ENCODE measurements around the gene ESCO1.

Gene ESCO1

GRCh38 chr18:21513741-21514140 is 86.8 kb downstream of the ESCO1 start:
- H3K4me3 ChIP-seq (ENCODE audit: low read length), result no peak overlapping the region
- no peaks in the 10 kb centered on the region for H3K27me3 ChIP-seq (replicated peaks; ENCODE audit: control insufficient read depth, insufficient read depth, low read length)
- peaks cover 80% of the 10 kb centered on the region for H3K36me3 ChIP-seq (ENCODE audit: control insufficient read depth, insufficient read depth, low read length, severe bottlenecking)
- H3K9ac ChIP-seq (ENCODE audit: low read length), result no peak overlapping the region
- H3K4me1 ChIP-seq (ENCODE audit: control insufficient read depth, insufficient read depth, low read length), result no peaks in the 10 kb centered on the region
- no peak for DNase-seq (ENCODE audit: low read depth)
- no peaks in the 10 kb centered on the region for H3K9me3 ChIP-seq (ENCODE audit: control insufficient read depth, low read length)

GRCh38 chr18:21513292-21513691 is 87.2 kb downstream of the ESCO1 start:
- no peak overlapping the region for H3K9ac ChIP-seq (ENCODE audit: low read length)
- no peak overlapping the region for H3K4me3 ChIP-seq (ENCODE audit: low read length)
- no peaks in the 10 kb centered on the region for H3K4me1 ChIP-seq (ENCODE audit: control insufficient read depth, insufficient read depth, low read length)
- DNase-seq (ENCODE audit: low read depth), result peak; percentile 18
- H3K27me3 ChIP-seq (replicated peaks; ENCODE audit: control insufficient read depth, insufficient read depth, low read length), result no peaks in the 10 kb centered on the region
- no peaks in the 10 kb centered on the region for H3K9me3 ChIP-seq (ENCODE audit: control insufficient read depth, low read length)
- peaks cover 78% of the 10 kb centered on the region for H3K36me3 ChIP-seq (ENCODE audit: control insufficient read depth, insufficient read depth, low read length, severe bottlenecking)

GRCh38 chr18:21509062-21509461 is 91.4 kb downstream of the ESCO1 start:
- Histone ChIP-seq H3K27me3 (replicated peaks; ENCODE audit: control insufficient read depth, insufficient read depth, low read length) (no peaks in the 10 kb centered on the region), H3K9me3 (ENCODE audit: control insufficient read depth, low read length) (no peaks in the 10 kb centered on the region), H3K9ac (ENCODE audit: low read length) (no peak overlapping the region), H3K4me1 (ENCODE audit: control insufficient read depth, insufficient read depth, low read length) (no peaks in the 10 kb centered on the region), H3K4me3 (ENCODE audit: low read length) (no peak overlapping the region), H3K36me3 (ENCODE audit: control insufficient read depth, insufficient read depth, low read length, severe bottlenecking) (peaks cover 60% of the 10 kb centered on the region)
- DNase-seq (ENCODE audit: low read depth), result no peak

GRCh38 chr18:21507913-21508701 is 92.4 kb downstream of the ESCO1 start:
- Histone ChIP-seq H3K27me3 (replicated peaks; ENCODE audit: control insufficient read depth, insufficient read depth, low read length) (no peaks in the 10 kb centered on the region), H3K36me3 (ENCODE audit: control insufficient read depth, insufficient read depth, low read length, severe bottlenecking) (peaks cover 51% of the 10 kb centered on the region), H3K4me3 (ENCODE audit: low read length) (no peak overlapping the region), H3K9me3 (ENCODE audit: control insufficient read depth, low read length) (no peaks in the 10 kb centered on the region), H3K9ac (ENCODE audit: low read length) (no peak overlapping the region), H3K4me1 (ENCODE audit: control insufficient read depth, insufficient read depth, low read length) (no peaks in the 10 kb centered on the region)
- no peak for DNase-seq (ENCODE audit: low read depth)

- peaks cover 25% of the 10 kb centered on the region for H3K36me3 ChIP-seq (ENCODE audit: control insufficient read depth, insufficient read depth, low read length, severe bottlenecking)
Observed at GRCh38 chr18:21502661-21503060, 97.8 kb downstream of the ESCO1 start.

GRCh38 chr18:21499997-21500396 is 100.5 kb downstream of the ESCO1 start:
- no peak for DNase-seq (ENCODE audit: low read depth)
- Histone ChIP-seq H3K9me3 (ENCODE audit: control insufficient read depth, low read length) (no peaks in the 10 kb centered on the region), H3K27me3 (replicated peaks; ENCODE audit: control insufficient read depth, insufficient read depth, low read length) (no peaks in the 10 kb centered on the region), H3K9ac (ENCODE audit: low read length) (no peak overlapping the region), H3K4me1 (ENCODE audit: control insufficient read depth, insufficient read depth, low read length) (no peaks in the 10 kb centered on the region), H3K36me3 (ENCODE audit: control insufficient read depth, insufficient read depth, low read length, severe bottlenecking) (peaks cover 25% of the 10 kb centered on the region), H3K4me3 (ENCODE audit: low read length) (no peak overlapping the region)

More at GRCh38 chr18:21502661-21503060, 97.8 kb downstream of the ESCO1 start:
- Histone ChIP-seq H3K4me1 (ENCODE audit: control insufficient read depth, insufficient read depth, low read length) (no peaks in the 10 kb centered on the region), H3K27me3 (replicated peaks; ENCODE audit: control insufficient read depth, insufficient read depth, low read length) (no peaks in the 10 kb centered on the region), H3K4me3 (ENCODE audit: low read length) (no peak overlapping the region), H3K9ac (ENCODE audit: low read length) (no peak overlapping the region), H3K9me3 (ENCODE audit: control insufficient read depth, low read length) (no peaks in the 10 kb centered on the region)
- no peak for DNase-seq (ENCODE audit: low read depth)

- Histone ChIP-seq H3K4me3 (ENCODE audit: low read length) (no peak overlapping the region), H3K9me3 (ENCODE audit: control insufficient read depth, low read length) (no peaks in the 10 kb centered on the region), H3K4me1 (ENCODE audit: control insufficient read depth, insufficient read depth, low read length) (no peaks in the 10 kb centered on the region), H3K36me3 (ENCODE audit: control insufficient read depth, insufficient read depth, low read length, severe bottlenecking) (peaks cover 22% of the 10 kb centered on the region), H3K27me3 (replicated peaks; ENCODE audit: control insufficient read depth, insufficient read depth, low read length) (no peaks in the 10 kb centered on the region), H3K9ac (ENCODE audit: low read length) (no peak overlapping the region)
- DNase-seq (ENCODE audit: low read depth), result no peak
Observed at GRCh38 chr18:21496277-21496835, 104.1 kb downstream of the ESCO1 start.

- Histone ChIP-seq H3K9me3 (ENCODE audit: control insufficient read depth, low read length) (no peaks in the 10 kb centered on the region), H3K4me3 (ENCODE audit: low read length) (no peak overlapping the region), H3K27me3 (replicated peaks; ENCODE audit: control insufficient read depth, insufficient read depth, low read length) (no peaks in the 10 kb centered on the region), H3K9ac (ENCODE audit: low read length) (no peak overlapping the region), H3K36me3 (ENCODE audit: control insufficient read depth, insufficient read depth, low read length, severe bottlenecking) (peaks cover 17% of the 10 kb centered on the region), H3K4me1 (ENCODE audit: control insufficient read depth, insufficient read depth, low read length) (no peaks in the 10 kb centered on the region)
- peak; percentile 38 for DNase-seq (ENCODE audit: low read depth)
Observed at GRCh38 chr18:21490748-21491147, 109.8 kb downstream of the ESCO1 start.

GRCh38 chr18:21489919-21490495 is 110.5 kb downstream of the ESCO1 start:
- Histone ChIP-seq H3K4me3 (ENCODE audit: low read length) (no peak overlapping the region), H3K36me3 (ENCODE audit: control insufficient read depth, insufficient read depth, low read length, severe bottlenecking) (peaks cover 13% of the 10 kb centered on the region)
- no peak for DNase-seq (ENCODE audit: low read depth)

GRCh38 chr18:21489119-21489750 is 111.3 kb downstream of the ESCO1 start:
- peaks cover 13% of the 10 kb centered on the region for H3K36me3 ChIP-seq (ENCODE audit: control insufficient read depth, insufficient read depth, low read length, severe bottlenecking)
- DNase-seq (ENCODE audit: low read depth), result peak; percentile 63
- peaks cover 7% of the 10 kb centered on the region for H3K4me1 ChIP-seq (ENCODE audit: control insufficient read depth, insufficient read depth, low read length)
- H3K27me3 ChIP-seq (replicated peaks; ENCODE audit: control insufficient read depth, insufficient read depth, low read length), result no peaks in the 10 kb centered on the region
- H3K9ac ChIP-seq (ENCODE audit: low read length), result no peak overlapping the region
- no peak overlapping the region for H3K4me3 ChIP-seq (ENCODE audit: low read length)
- no peaks in the 10 kb centered on the region for H3K9me3 ChIP-seq (ENCODE audit: control insufficient read depth, low read length)

More at GRCh38 chr18:21489919-21490495, 110.5 kb downstream of the ESCO1 start:
- no peaks in the 10 kb centered on the region for H3K9me3 ChIP-seq (ENCODE audit: control insufficient read depth, low read length)
- H3K9ac ChIP-seq (ENCODE audit: low read length), result no peak overlapping the region
- no peaks in the 10 kb centered on the region for H3K27me3 ChIP-seq (replicated peaks; ENCODE audit: control insufficient read depth, insufficient read depth, low read length)
- peaks cover 5% of the 10 kb centered on the region for H3K4me1 ChIP-seq (ENCODE audit: control insufficient read depth, insufficient read depth, low read length)

GRCh38 chr18:21486905-21487437 is 113.5 kb downstream of the ESCO1 start:
- no peaks in the 10 kb centered on the region for H3K9me3 ChIP-seq (ENCODE audit: control insufficient read depth, low read length)
- DNase-seq (ENCODE audit: low read depth), result no peak
- H3K36me3 ChIP-seq (ENCODE audit: control insufficient read depth, insufficient read depth, low read length, severe bottlenecking), result peaks cover 11% of the 10 kb centered on the region
- H3K4me3 ChIP-seq (ENCODE audit: low read length), result no peak overlapping the region
- no peak overlapping the region for H3K9ac ChIP-seq (ENCODE audit: low read length)
- no peaks in the 10 kb centered on the region for H3K27me3 ChIP-seq (replicated peaks; ENCODE audit: control insufficient read depth, insufficient read depth, low read length)
- H3K4me1 ChIP-seq (ENCODE audit: control insufficient read depth, insufficient read depth, low read length), result peaks cover 7% of the 10 kb centered on the region

Measured in adipocyte (in vitro differentiated cells).